GM19397 (cell line): ENCODE results near the gene PPIF.

Source experiments
- ATAC-seq: cut with Tn5 transposase; IDR thresholded peaks from one replicate; pipeline ENCODE4 v1.9.1; 2021; ENCODE audit warnings: mild to moderate bottlenecking, moderate library complexity; ENCODE audit not compliant: unreplicated experiment

Gene PPIF

DNA sequence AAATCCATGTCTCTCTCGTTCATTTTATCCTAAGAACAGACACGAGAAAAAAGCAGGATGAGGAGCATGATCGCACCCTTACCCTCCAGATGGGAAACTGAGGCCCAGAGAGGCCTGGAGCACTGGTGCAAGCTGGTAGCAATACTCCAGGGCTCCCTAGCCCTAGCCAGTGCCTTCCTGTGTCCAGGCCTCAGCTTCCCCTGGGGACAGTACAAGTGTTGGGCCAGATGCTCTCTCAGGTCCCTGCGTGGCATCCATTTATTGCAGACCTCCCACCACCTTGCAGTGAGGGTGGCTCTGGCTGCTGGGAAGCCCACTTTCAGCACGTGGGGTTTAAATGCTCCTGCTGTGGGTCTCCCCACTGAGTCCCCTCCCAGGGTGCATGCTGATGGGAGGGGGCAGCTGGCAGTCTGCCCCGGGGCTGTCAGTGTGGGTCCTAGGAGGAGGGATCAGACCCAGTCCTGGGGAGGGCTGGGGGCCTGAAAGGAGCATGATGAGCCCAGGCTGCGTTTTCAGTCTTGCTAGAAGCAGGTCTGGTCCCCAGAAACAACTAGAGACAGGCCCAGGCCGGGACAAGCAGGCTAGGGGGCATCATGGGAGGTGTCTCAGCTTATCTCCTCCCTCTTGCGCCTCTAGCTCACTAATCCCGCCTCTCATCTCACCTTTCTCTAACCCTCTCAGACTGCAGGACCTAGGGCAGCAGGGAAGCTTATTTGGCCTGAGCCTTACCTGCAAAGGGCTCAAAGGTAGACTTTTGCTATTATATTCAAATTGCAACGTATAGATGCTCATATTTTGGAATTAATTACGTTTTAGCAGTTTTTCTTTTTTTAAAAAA lies 662 bp upstream of the PPIF start:
- ATAC-seq, result no peak

DNA sequence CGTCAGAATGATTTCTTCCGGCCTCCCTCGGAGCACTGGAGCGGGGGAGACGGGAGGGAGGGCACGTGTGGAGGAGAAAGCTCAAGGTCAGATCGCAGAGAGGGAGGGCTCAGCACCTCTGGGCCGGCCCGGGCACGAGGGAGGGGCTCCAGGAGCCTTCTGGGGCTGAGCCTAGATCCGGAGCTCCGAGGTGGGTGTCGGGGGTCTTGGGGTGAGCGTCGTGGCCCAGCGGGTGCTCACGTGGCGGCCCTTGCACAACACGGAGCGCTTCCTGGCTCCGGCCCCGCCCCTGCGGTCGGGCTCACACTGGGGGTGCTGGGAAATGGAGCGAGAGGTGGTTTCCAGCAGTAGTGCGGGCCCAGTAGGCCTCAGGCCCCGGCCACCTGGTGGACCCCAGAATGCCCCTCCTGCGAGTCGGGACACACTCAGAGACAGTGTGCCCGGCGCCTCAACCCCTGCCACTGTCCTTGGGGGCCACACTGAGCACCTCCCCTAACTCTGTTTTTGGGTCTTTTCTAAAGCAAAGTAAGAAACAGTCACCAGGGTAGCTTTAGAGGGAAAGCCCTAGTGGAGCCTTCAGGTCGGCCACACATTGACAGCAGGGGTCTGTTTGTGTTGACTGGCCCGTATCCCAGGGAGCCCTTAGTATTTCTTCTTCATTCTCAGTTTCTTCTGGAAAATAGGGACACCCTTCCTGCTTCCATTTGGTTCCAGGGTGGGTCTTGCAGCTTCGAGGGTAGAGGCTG lies 798 bp downstream of the PPIF start:
- peak; percentile 60 for ATAC-seq

DNA sequence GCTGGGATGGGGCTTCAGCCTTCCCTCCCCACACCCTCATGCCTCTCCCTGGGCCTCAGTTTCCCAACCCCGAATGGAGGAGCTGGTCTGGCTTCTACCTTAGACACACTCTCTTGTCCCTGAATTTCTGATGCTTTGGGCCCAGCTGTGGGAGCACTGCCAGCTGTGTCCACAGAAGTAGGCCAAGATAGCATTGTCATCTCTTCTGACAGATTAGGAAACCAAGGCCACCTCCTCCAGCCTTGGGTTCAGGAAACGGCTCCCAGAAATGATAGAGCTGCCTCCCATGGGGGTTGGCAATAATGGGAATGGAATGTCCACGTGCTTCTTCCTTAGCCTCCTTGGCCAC lies 1.3 kb downstream of the PPIF start:
- ATAC-seq, result no peak

DNA sequence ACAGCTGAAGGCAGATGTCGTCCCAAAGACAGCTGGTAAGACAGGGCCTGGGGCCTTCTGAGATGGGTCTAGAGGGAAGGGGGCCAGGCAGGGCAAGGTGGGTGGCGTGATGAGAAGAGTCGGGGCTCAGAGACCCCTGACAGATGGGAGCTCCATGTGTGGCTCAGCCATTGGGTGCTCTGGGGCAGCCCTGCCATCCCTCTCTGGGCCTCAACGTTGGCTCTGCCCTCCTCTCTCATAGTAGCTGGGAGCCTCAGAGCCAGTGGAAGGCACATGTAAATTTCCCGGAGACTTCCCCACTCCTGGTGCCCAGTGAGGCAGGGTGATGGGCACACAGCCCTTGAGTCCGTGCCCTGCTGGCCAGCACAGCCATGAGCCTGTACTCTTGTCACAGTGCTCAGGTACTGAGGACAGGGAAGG lies 1.8 kb downstream of the PPIF start:
- ATAC-seq, result no peak

DNA sequence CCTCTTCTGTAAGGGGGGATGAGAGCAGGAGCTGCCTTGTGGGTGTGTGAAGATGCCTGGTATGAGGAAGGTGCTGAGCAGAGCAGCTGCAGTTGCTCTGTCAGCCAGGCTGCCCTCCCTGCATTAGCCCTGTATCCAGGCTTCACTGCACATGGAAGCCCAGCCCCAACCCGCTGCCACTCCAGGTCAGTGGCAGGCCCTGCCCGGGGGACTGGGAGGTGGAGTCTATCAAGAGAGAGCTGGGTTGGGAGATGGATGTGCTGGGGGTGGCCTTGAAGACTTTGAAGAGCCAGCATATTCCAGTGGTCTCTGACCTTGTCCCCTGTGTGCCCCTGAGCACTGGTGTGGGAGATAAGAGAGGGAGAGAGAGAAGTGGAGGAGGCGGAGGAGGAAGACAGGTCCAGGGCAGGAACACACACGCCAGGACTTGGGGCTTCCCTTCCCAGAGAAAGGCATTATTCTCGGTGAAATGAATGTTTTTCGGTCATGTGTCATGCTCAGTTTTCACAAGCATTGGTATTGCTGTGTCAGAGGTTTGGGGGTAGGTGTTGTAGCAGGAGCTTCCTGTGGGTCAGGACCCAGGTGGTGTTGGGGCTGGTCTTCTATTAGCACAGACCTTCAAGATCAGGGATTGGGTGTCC lies 2.6 kb downstream of the PPIF start:
- ATAC-seq, result no peak

DNA sequence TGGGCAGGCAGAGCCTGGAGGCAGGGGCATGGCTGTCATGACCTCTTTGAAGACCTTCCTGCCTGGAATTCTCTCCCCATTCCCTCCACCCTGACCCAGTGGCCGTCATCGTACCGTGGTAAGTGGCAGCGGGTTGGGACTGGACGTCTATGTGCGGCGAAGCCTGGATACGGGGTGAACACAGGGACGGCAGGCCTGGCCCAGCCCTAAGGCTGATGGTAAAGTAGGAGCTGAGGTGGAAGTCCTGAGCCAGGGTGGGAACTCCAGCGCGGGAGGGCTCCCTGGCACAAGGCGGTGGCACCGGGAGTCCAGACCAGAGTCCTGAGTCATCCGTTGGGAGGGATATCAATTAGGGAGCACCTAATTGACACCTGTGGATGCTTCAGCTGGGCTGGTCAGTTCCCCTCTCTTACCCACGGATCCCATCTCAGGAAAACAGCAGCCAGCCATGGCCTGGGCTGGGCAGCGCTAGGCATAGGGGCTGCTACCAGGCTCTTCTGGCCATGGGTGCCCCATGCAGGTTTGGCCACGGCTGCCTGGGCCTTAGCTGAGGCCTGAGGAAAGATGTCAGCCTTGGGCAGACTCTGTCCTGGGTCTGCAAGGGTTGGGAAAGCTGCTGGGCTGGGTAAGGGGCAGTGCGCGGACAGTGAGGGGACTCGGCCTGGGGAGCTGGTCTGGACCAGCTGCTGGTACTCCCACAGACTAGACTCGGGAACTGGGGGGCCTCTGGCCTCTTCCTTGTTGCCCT lies 3.3 kb downstream of the PPIF start:
- ATAC-seq, result no peak

DNA sequence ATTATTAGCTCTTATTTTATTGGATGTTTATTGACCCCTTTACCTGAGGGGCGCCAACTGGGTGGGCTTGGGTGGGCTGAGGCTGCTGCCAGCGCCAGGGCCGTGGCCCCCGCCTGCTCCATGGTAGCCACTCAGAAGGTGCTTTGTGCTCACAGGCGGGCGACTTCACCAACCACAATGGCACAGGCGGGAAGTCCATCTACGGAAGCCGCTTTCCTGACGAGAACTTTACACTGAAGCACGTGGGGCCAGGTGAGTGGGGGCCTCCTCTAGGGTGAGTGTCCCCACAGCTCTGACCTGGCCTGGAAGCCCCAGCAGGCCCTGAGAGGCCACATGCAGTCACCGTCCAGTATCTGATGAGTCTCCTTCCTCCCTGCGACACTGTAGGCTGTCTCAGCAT lies 4.1 kb downstream of the PPIF start:
- no peak for ATAC-seq

DNA sequence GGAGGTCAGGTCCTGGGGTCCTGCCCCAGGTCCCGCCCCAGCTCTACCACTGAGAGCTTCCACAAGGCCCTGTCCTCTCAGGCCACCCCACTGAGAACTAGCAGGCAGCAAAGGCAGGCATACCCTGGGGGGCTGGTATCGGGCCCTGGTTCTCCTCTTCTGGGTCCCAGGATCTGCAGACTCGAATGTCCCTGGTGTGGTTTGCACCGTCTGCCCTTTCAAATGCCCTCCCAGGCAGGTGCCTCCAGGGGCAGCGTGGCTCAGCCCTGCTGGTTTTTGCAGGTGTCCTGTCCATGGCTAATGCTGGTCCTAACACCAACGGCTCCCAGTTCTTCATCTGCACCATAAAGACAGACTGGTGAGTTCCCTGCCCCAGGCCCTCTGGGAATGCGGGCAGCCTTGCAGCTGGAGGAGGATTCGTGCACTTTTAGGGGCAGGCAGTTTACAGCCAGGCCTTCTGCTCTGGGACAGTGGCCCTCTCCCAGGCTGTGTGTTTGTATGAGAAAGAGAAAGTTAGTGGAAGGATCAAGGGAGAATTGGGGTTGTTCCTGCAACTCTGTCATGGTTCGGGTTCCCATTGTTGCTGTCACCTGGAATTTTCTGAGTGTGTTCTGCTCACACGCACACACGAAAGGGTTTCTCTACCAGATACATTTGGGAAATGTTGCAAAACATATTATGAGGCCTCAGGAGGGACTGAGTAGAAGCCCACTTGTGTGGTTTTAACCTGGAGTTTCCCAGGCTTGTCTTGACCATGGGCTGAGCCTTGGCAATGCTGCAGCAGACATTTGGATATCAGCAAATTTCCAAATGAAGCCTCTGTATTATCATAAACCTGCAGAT lies 5.0 kb downstream of the PPIF start:
- ATAC-seq, result no peak

DNA sequence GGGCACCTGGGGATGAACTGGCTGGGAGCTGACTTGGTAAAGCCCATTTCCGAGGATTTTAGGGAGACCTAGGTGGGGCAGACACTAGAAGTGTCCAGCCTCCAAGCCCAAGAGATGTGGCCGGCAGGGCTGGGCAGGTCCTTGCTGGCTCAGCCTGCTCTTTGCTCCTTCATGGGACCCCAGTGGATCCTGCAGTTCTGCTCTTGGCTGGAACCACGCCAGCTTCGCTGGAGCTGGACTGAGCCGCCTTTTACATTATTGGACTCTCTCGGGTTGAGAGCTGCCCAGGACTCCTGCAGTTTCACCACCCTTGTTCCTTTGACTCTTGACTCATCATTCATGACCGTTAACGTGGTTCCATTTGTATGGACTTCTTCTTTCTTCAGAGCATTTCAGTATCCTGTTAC lies 5.7 kb downstream of the PPIF start:
- no peak for ATAC-seq

DNA sequence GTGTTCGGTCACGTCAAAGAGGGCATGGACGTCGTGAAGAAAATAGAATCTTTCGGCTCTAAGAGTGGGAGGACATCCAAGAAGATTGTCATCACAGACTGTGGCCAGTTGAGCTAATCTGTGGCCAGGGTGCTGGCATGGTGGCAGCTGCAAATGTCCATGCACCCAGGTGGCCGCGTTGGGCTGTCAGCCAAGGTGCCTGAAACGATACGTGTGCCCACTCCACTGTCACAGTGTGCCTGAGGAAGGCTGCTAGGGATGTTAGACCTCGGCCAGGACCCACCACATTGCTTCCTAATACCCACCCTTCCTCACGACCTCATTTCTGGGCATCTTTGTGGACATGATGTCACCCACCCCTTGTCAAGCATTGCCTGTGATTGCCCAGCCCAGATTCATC lies 6.5 kb downstream of the PPIF start:
- no peak for ATAC-seq

DNA sequence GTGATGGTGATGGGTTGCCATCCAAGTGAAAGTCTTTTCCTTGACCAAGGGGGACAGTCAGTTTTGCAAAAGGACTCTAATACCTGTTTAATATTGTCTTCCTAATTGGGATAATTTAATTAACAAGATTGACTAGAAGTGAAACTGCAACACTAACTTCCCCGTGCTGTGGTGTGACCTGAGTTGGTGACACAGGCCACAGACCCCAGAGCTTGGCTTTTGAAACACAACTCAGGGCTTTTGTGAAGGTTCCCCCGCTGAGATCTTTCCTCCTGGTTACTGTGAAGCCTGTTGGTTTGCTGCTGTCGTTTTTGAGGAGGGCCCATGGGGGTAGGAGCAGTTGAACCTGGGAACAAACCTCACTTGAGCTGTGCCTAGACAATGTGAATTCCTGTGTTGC lies 6.9 kb downstream of the PPIF start:
- ATAC-seq, result no peak

DNA sequence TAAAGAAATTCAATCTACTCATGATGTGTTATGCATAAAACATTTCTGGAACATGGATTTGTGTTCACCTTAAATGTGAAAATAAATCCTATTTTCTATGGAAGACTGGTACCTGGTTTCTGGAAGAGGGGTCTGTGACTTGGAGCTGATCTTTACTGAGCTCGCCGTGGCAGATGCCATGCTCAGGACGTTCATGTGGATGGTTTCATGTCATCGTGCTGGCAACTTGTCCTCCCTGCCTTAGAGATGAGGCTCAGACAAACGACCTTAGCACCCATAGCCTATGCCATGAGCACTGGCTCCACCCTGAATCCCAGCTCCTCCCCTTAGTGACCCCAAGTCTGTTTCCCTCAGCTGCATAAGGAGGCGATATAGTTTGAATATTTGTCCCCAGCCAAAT lies 7.3 kb downstream of the PPIF start:
- ATAC-seq, result no peak

DNA sequence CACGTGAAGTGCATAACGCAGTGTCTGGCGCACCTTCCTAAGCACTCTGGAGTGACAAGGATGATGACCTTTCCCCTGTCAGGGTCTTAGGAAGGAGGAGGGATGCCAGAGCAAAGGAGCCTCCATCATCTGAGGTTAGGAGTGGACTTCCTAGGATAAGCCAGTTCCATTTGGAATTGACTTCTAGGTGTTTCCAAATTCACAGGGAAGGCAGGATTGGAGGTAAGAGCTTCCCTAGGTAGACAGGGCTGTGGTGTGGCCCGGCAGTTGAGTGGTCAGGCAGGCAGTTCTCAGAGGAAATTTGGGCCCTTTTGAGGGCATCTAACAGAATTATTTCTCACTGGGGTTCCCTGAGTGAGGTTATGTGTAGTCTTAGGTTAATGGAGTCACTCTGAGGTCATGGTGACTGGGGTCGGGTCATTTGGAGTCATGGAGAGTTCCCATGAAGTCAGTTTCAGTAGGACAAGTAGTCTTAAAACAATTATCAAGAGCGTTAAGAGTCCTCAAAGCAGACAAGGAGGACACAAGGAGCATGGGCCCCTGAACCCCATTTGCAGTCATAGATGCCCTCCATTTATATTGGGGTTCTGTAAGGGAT lies 8.2 kb downstream of the PPIF start:
- no peak for ATAC-seq

DNA sequence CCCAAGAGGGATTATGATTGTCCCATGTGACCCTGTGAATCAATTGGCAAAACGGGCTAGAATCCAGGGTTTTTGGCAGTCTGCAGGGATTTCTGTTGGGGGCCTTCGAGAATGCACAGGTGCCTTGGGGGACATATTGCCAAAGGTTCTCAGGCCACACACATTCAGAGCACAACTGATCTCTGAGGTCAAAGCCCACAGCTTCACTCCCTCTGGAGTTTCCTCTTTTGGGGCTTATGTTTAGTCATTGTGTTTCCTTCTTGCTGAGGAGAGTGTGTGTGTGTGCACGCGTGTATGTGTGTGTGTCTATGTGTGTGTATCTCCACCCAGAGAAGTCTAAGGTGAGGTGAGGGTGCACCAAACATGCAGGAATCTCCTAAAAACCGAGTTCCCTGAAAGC lies 8.8 kb downstream of the PPIF start:
- no peak for ATAC-seq

DNA sequence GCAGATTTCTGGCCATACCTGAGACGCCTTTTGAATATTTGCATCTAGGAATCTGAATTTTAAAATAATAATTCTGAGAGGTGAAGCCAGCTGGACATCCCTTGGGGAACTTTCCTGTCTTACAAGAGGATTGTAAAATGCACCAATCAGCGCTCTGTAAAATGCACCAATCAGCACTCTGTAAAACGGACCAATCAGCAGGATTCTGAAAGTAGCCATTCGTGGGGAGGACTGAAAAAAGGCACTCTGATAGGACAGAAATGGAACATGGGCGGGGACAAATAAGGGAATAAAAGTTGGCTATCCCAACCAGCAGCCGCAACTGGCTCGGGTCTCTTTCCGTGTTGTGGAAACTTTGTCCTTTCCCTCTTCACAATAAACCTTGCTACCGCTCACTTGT lies 9.9 kb downstream of the PPIF start:
- ATAC-seq, result no peak

DNA sequence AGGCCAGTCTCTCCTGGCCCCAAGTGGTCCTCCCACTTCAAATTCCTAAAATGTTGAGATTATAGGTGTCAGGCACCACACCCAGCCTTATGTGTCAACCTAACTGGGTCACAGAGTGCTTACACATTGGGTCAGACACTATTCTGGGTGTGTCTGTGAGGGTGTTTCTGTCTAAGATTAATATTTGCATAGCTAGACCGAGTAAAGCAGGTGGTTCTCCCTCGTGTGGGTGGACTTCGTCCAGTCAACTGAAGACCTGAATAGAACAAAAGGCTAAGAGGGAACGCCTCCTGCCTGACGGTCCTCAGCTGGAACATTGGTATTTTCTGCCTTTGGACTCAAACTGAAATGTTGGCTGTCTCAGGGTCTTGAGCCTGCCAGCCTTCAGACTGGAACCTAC lies 11.5 kb downstream of the PPIF start:
- ATAC-seq, result no peak

DNA sequence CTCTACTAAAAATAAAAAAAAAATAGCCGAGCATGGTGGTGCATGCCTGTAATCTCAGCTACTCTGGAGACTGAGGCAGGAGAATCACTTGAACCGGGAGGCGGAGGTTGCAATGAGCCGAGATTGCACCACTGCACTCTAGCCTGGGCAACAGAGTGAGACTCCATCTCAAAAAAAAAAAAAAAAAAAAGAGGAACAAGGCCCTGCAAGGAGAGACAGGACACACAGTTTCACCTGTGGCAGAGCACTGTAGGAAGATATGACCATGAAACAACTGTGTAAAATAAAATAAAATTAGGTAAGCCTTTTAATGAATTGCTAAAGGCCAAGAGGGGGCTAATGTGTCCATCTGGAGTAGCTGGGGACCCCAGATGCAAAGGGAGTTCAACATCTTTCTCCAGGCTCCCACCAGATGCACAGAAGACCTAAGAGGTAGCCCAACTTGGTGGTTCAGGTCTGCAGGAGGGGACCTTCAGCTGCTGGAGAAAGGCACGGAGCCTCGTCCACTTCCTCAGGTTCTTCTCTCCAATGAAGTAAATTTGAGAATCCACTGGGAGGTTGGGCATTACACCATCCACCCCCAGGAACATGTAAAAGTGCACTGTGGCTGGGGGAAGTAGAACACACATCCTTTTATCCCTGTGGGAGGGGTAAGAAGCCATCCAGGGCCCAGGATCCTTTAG lies 12.7 kb downstream of the PPIF start:
- ATAC-seq, result no peak

DNA sequence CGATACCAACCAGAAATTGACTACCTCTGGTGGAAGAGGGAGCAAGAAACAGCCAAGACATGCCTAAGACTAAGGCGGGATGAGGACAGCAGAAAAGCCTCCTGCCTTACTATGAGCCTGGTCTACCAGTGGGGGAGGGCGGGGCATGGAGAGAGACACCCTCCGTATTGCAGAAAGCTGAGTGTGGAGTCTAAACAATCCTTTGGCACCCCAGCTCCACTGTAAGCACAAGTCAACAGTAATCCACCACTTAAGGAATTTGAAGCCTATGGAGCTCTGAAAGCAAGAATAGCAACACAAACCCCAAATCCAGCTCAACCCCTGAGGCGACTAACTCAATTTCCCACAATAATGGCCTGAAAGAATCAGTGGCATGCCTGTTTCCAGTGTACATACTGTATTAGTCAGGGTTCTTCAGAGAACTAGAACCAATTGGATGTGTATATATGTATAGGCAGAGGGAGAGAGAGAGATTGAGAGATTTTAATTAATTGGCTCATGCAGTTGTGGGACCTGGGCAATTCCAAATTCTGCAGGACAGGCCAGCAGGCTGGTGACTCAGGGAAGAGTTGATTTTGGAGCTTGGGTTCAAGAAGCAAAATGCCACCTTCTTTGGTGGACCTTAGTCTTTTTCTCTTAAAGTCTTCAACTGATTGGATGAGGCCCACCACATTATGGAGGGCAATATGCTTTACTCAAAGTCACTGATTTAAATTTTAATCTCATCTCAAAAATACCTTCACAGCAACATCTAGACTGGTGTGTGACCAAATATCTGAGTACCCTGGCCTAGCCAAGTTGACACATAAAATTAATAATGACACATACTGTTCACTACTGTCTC lies 13.5 kb downstream of the PPIF start:
- ATAC-seq, result no peak
